GM12878 (cell line): ENCODE data around the gene RASGRP2. TPM values are rescaled to one million over a fixed set of nuclear protein-coding genes. Genes with fewer than 3 reads are reported as not detected.

Source experiments
- ATAC-seq: fragments of 200-7000 bp; cut with Tn5 transposase; 3 replicates; pipeline ENCODE4 v1.9.1; 2020; ENCODE audit warnings: mild to moderate bottlenecking, moderate library complexity
- BruUV-seq: library from RNA; stranded (reverse); fragments of 400-500 nt; replicated peaks from 2 replicates; lab custom pipeline; 2021; lab: Mats Ljungman, UMichigan
- CTCF ChIA-PET: fragments of 300-600 bp; sonication (Branson Sonifier 250); formaldehyde crosslinking; extraction: SDS; loops from one replicate; lab custom pipeline; 2021; ENCODE audit warnings: inconsistent platforms; lab: Yijun Ruan, JAX
- POLR2A ChIA-PET: fragments of 350-600 bp; formaldehyde crosslinking; extraction: SDS; loops from one replicate; lab custom pipeline; 2021; ENCODE audit warnings: inconsistent platforms; lab: Charles Lee
- RAD21 ChIA-PET: fragments of 300-600 bp; sonication (Branson Sonifier 250); formaldehyde crosslinking; loops from one replicate; lab custom pipeline; 2023; ENCODE audit warnings: antibody characterized with exemption; ENCODE audit not compliant: unreplicated experiment; lab: Charles Lee
- SMC1A ChIA-PET: fragments of 300-600 bp; sonication (Branson Sonifier 250); formaldehyde crosslinking; loops from one replicate; lab custom pipeline; 2023; ENCODE audit not compliant: unreplicated experiment, uncharacterized antibody; lab: Charles Lee
- DNase-seq: peaks from one replicate; pipeline ENCODE4 v3.0.0-alpha.2; 2011; ENCODE audit warnings: low read depth, low spot score
- FAIRE-seq: peaks from 3 replicates; lab custom pipeline; 2011; peaks lifted over from hg19 to GRCh38; lab: Jason Lieb, UNC
- H2AFZ ChIP-seq: 2 replicates; pipeline ENCODE4 v1.6.0; 2011; ENCODE audit warnings: low read depth, low read length, control low read depth; ENCODE audit not compliant: control insufficient read depth
- H3K27ac ChIP-seq: 2 replicates; pipeline ENCODE4 v1.5.1; 2011; ENCODE audit warnings: control low read depth; ENCODE audit not compliant: control insufficient read depth, insufficient read depth
- H3K27me3 ChIP-seq, 2 experiments: replicated peaks in 1 of 2; 2 replicates each; pipeline versions ENCODE4 v1.6.0 to v1.6.1; 2011; ENCODE audit warnings: low read length in 1 of 2; ENCODE audit not compliant: control insufficient read depth in 2 of 2, insufficient read depth in 2 of 2
- H3K36me3 ChIP-seq, 2 experiments: 2 replicates each; pipeline ENCODE4 v1.5.1; 2011; ENCODE audit warnings: low read length in 1 of 2; ENCODE audit not compliant: control insufficient read depth in 2 of 2, insufficient read depth in 2 of 2
- H3K4me1 ChIP-seq: 2 replicates; pipeline ENCODE4 v1.6.1; 2011; ENCODE audit warnings: mild to moderate bottlenecking, low read length, moderate library complexity, mixed read lengths; ENCODE audit not compliant: control insufficient read depth, insufficient read depth
- H3K4me2 ChIP-seq: 2 replicates; pipeline ENCODE4 v1.6.0; 2011; ENCODE audit warnings: control low read depth; ENCODE audit not compliant: control insufficient read depth, insufficient read depth
- H3K4me3 ChIP-seq: fragments of 200-600 bp; sonication (generic); 2 replicates; pipeline ENCODE4 v1.5.1; 2016
- H3K79me2 ChIP-seq: 2 replicates; pipeline ENCODE4 v1.6.0; 2011; ENCODE audit warnings: low read length; ENCODE audit not compliant: control insufficient read depth, insufficient read depth
- H3K9ac ChIP-seq: 2 replicates; pipeline ENCODE4 v1.8.0; 2011; ENCODE audit warnings: low read length, control low read depth, mixed read lengths; ENCODE audit not compliant: control insufficient read depth, insufficient read depth
- H3K9me3 ChIP-seq: replicated peaks from 3 replicates; pipeline ENCODE4 v1.5.1; 2011; ENCODE audit warnings: mild to moderate bottlenecking, low read length; ENCODE audit not compliant: control insufficient read depth, insufficient read depth
- H4K20me1 ChIP-seq: 2 replicates; pipeline ENCODE4 v1.6.0; 2011; ENCODE audit not compliant: control insufficient read depth, insufficient read depth
- ATF3 ChIP-seq: IDR thresholded peaks from 2 replicates; pipeline ENCODE4 v1.6.1; 2011; ENCODE audit warnings: low read depth, mild to moderate bottlenecking, low read length, moderate library complexity, borderline replicate concordance; ENCODE audit errors: extremely low read depth
- BCL11A ChIP-seq: IDR thresholded peaks from 2 replicates; pipeline ENCODE4 v1.6.1; 2011; ENCODE audit warnings: low read depth, low read length
- CBX5 ChIP-seq: sonication (generic); IDR thresholded peaks from 2 replicates; pipeline ENCODE4 v1.6.1; 2016; ENCODE audit warnings: low read depth, moderate library complexity, mild to moderate bottlenecking, inconsistent platforms
- HCFC1 ChIP-seq: fragments of 150-350 bp; IDR thresholded peaks from 2 replicates; pipeline ENCODE4 v1.6.1; 2014; ENCODE audit warnings: low read length
- MLLT1 ChIP-seq: fragments of 450-650 bp; IDR thresholded peaks from 2 replicates; pipeline ENCODE4 v1.6.1; 2016; ENCODE audit warnings: mild to moderate bottlenecking
- NR2C2 ChIP-seq: IDR thresholded peaks from 2 replicates; pipeline ENCODE4 v1.6.1; 2011; ENCODE audit warnings: borderline replicate concordance, low read depth; ENCODE audit not compliant: control insufficient read depth, insufficient read length
- RAD51 ChIP-seq: fragments of 450-650 bp; IDR thresholded peaks from 2 replicates; pipeline ENCODE4 v1.6.1; 2016; ENCODE audit warnings: moderate library complexity, mild to moderate bottlenecking, inconsistent platforms
- RCOR1 ChIP-seq: conservative IDR thresholded peaks from 2 replicates; pipeline ENCODE4 v1.6.1; 2012; ENCODE audit warnings: low read depth, low read length, improper control_type of control experiment
- TAF1 ChIP-seq: IDR thresholded peaks from 2 replicates; pipeline ENCODE4 v1.6.1; 2011; ENCODE audit warnings: mild to moderate bottlenecking, low read depth, low read length, borderline replicate concordance
- ZNF274 ChIP-seq: IDR thresholded peaks from one replicate; pipeline ENCODE4 v1.8.0; 2011; ENCODE audit not compliant: insufficient read length, insufficient read depth
- WGBS: methylation state at CpG from one replicate; pipeline ENCODE4 v1.1.6; 2016; ENCODE audit warnings: low lambda C conversion rate; ENCODE audit not compliant: insufficient replicate concordance, insufficient coverage; ENCODE audit errors: missing lambda C conversion rate; 5-methylcytosine and 5-hydroxymethylcytosine counted together
- in situ Hi-C: fragments of 300-500 bp; cut with MboI; formaldehyde crosslinking; loops from 9 replicates; pipeline ENCODE4 v1.14.3; 2018; ENCODE audit warnings: mixed read lengths
- intact Hi-C: fragments of 100-400 bp; cut with micrococcal nuclease; formaldehyde crosslinking; loops from one replicate; pipeline ENCODE4 v1.14.2; 2022; ENCODE audit not compliant: unreplicated experiment
- polyA plus RNA-seq, 11 experiments: library from polyadenylated mRNA; depleted of rRNA in 4 of 11; unstranded in 6 of 11; stranded (reverse) in 5 of 11; fragments of >200 nt; fragmentation: Nextera tagmentation in 4 of 11; fragmentation: Illumina TruSeq in 1 of 11; extraction: Ambion mirVana in 4 of 11; extraction: Trizol in 1 of 11; gene quantifications; 1 replicate in 1 of 11; 2 replicates in 10 of 11; pipeline versions ENCODE4 v1.2.1 to v1.2.3, GENCODE V29; 2011 to 2016; ENCODE audit warnings: inconsistent platforms in 2 of 11, missing spikeins in 2 of 11, low read depth in 1 of 11
- total RNA-seq, 4 experiments: library from RNA; depleted of rRNA in 3 of 4; stranded (reverse); fragments of >200 nt in 3 of 4; fragmentation: Illumina TruSeq in 1 of 4; extraction: Trizol in 1 of 4; gene quantifications; 2 replicates each; pipeline versions ENCODE4 v1.2.1 to v1.2.3, GENCODE V29; 2013 to 2021

RASGRP2 gene
- total and polyA plus RNA-seq, 10 of the 15 experiments (the other 5 are each of a cell fraction or from before 2014, with no cell fraction given): 0.26 to 9.0 (median 5.4) TPM

- Histone ChIP-seq H3K27ac (no peak overlapping the region), H3K36me3 (no peaks in the 10 kb centered on the region; a peak in 1 of 4 replicates), H3K4me2 (no peak overlapping the region), H3K4me1 (peaks cover 7% of the 10 kb centered on the region), H3K79me2 (no peaks in the 10 kb centered on the region), H4K20me1 (no peaks in the 10 kb centered on the region), H3K27me3 (peaks cover 3 to 7% of the 10 kb centered on the region in 2 experiments; a peak in 3 of 4 replicates), H2AFZ (no peak overlapping the region), H3K4me3 (no peak overlapping the region), H3K9ac (no peak overlapping the region), H3K9me3 (no peaks in the 10 kb centered on the region)
- ChIA-PET CTCF (interaction anchor here (0.5 to 6.7 kb wide), 5 partner anchors 8 to 28 kb away, joined by 3 to 58 read pairs (median 4); no protein-coding TSS in a partner anchor), POLR2A (interaction anchor here (0.9 kb wide), 1 partner anchor 17 kb away, joined by 3 read pairs; no protein-coding TSS in a partner anchor), SMC1A (interaction anchor here (0.9 to 1.7 kb wide), 4 partner anchors 12 to 29 kb away, joined by 3 to 7 read pairs (median 4); no protein-coding TSS in a partner anchor), RAD21 (interaction anchor here (1.0 to 2.6 kb wide), 4 partner anchors 12 to 63 kb away, joined by 3 to 12 read pairs (median 4); no protein-coding TSS in a partner anchor)
- FAIRE-seq (no peak), ATAC-seq (no peak; the same call in 2 of the 3 replicates), DNase-seq (no peak)
- no peak for TF ChIP-seq ZNF274
- no peak for TF ChIP-seq TAF1
- TF ChIP-seq BCL11A: no peak
- no peak for TF ChIP-seq HCFC1
- TF ChIP-seq ATF3: no peak
- no peak for TF ChIP-seq NR2C2
- TF ChIP-seq MLLT1: no peak
- no peak for TF ChIP-seq RAD51
- TF ChIP-seq RCOR1: no peak
- TF ChIP-seq CBX5: no peak
- WGBS: 50% methylated on average over 13 of the region's 13 CpGs
- in situ Hi-C loops (no loop called here), intact Hi-C loops (no loop called here)
- no TSS peak for BruUV-seq
Measured at GRCh38 chr11:64715756-64716472, 28.0 kb downstream of the RASGRP2 start.
